Lower leg skin (tissue), 4 donors: Measurements from ENCODE around the gene NCDN. TPM values are rescaled to one million over a fixed set of nuclear protein-coding genes. Genes with fewer than 3 reads are reported as not detected.

ENCODE experiments used
- DNase-seq, 2 donors: peaks; one replicate each; pipeline ENCODE4 v3.0.0-alpha.2; 2019; ENCODE audit warnings: low spot score in 2 of 2
- H3K4me3 ChIP-seq: fragments of 200-600 bp; sonication (generic); 2 replicates; pipeline ENCODE4 v1.5.1; 2017; ENCODE audit warnings: mild to moderate bottlenecking, low read depth; ENCODE audit not compliant: poor library complexity, severe bottlenecking
- CTCF ChIP-seq, 3 donors: fragments of 450-650 bp; IDR thresholded peaks; one replicate each; pipeline ENCODE4 v1.5.1; 2016; ENCODE audit warnings: antibody characterized with exemption in 3 of 3, mild to moderate bottlenecking in 3 of 3, moderate library complexity in 2 of 3
- POLR2A ChIP-seq, 2 donors: fragments of 450-650 bp; IDR thresholded peaks; one replicate each; pipeline ENCODE4 v1.6.1; 2016 to 2017; ENCODE audit warnings: antibody characterized with exemption in 2 of 2, mild to moderate bottlenecking in 1 of 2, moderate library complexity in 1 of 2
- WGBS, 2 donors: methylation state at CpG; one replicate each; pipeline ENCODE4 v1.1.5; 2018; 5-methylcytosine and 5-hydroxymethylcytosine counted together
- intact Hi-C: fragments of 100-400 bp; cut with DNase I; formaldehyde crosslinking; loops from one replicate; pipeline ENCODE4 v1.15.0; 2023; ENCODE audit warnings: low total_unique reads
- total RNA-seq, 4 donors: library from RNA; depleted of rRNA; stranded (reverse); fragments of >200 nt; gene quantifications; one replicate each; pipeline ENCODE4 v1.1.0, GENCODE V29; 2016

The NCDN gene
- total RNA-seq, 4 donors from 2014 or later: 13.7 to 18.4 (median 16.1) TPM

DNA sequence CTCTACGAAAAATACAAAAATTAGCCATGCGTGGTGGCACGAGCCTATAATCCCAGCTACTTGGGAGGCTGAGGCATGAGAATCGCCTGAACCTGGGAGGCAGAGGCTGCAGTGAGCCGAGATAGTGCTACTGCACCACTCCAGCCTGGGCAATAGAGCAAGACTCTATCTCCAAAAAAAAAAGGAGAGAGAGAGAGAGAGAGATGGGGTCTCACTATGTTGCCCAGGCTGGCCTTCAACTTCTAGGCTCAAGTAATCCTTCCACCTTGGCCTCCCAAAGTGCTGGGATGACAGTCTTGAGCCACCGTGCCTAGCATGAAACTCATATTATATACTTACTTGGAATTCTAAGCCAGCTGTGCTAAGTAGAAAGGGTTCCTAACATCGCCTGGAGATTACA, 54.1 kb downstream of the NCDN start:
- H3K4me3 ChIP-seq: no peak overlapping the region
- intact Hi-C loops: no loop called here
- WGBS, 2 donors: 96 to 99% methylated on average over 7 of the region's 7 CpGs
- DNase-seq: no peak
- no peak for TF ChIP-seq CTCF (IDR thresholded peaks at IDR 0.05)

GRCh38 chr1:35615440-35615839, 57.8 kb downstream of the NCDN start:
- DNase-seq: no peak

More at GRCh38 chr1:35615440-35615839, 57.8 kb downstream of the NCDN start:
- TF ChIP-seq POLR2A (IDR thresholded peaks at IDR 0.05) (no peak), CTCF (IDR thresholded peaks at IDR 0.05) (no peak)
- 89 to 92% methylated on average over 8 of the region's 8 CpGs for WGBS, 2 donors
- no peak overlapping the region for H3K4me3 ChIP-seq
- intact Hi-C loops: no loop called here

Other genes with a start within 250 kb of the NCDN start
- gene KIAA0319L, start 396 bp upstream of the NCDN start, total RNA-seq: 10 to 100 TPM; 33.4 to 60.9 (median 44.9) TPM
- gene TFAP2E, start 15.5 kb downstream of the NCDN start, total RNA-seq: 1 to 10 TPM; 4.2 to 5.7 (median 4.8) TPM
- 10 to 100 TPM; 40.4 to 48.6 (median 41.5) TPM for gene PSMB2, start 83.7 kb downstream of the NCDN start, total RNA-seq
- 1 to 10 TPM; 5.6 to 9.8 (median 6.5) TPM for gene C1orf216, start 161.1 kb downstream of the NCDN start, total RNA-seq
- under 1 TPM in 3 of 4 donors, not detected in 1; 0.32 to 0.37 (median 0.34) TPM for gene CLSPN, start 212.2 kb downstream of the NCDN start, total RNA-seq